ENCODE results near the gene CAPZB.

CAPZB gene

DNA sequence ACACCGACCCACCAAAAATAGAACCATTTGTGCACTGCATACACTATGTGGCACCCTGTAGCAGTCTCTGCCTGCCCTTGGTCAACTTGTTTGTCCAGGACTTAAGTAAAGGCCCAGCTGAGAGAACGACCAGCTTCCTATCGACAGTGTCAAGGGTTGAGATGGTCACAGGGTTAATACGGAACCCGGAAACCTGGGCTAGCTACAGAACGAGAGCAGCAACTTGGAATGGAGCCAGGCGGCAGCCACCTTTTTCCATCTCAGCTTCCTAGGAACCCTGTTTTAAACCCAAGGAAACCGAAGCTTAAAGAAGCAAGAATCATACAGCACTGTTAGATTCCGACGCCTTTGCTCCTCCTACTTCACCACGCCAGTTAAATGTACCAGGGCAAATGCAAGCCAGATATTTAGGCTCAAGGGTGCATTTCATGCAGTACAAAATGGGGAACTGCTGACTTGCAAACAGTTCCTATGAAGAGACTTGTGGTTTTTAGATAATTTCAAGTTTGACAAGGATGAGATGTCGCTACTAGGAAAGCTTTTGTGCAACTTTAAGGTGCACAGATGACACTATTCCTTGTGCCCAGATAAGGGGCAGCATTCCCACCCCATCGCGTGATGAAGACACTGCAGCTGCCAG, 137.7 kb downstream of the CAPZB start:
- no peak for DNase-seq (ENCODE audit: low read depth in 2 of 2)

DNA sequence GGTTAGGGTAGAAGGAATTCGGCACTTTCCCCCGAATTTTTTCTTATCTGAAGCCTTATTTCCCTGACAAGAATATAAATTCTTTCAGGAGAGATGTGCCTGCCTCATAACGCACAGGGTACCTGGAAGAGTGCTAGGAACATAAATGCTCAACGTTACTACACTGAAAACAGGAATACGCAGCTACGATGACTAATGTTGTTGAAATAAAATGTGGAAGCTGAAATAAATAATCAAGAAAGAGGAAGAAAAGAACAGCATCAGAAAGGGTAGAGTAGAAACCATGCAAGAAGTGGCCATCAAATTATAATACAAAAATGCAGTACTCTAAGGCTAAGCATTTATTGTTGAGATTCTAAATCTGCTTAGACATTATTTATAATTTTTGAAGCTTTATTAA, 139.3 kb downstream of the CAPZB start:
- no peak for DNase-seq (ENCODE audit: low read depth in 2 of 2)

DNA sequence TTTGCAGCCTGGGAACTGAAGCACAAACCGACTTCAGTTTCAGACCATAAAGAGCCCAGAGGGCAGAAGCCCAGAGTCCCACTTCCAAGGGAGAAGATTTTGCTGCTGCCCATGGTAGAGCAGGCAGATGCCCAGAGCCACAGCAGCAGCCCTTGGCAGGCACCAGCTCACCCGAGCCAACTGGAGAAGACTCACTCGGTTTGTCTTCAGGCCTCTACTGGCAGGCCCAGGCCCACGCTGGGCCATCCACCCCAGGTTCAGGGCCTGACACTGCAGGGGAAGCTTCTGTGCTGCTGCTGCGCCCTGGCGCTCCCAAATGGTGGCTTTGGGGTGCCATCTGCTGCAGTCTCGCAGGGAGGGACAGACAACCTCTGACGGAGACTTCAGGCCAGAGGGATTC, 139.9 kb downstream of the CAPZB start:
- DNase-seq (ENCODE audit: low read depth in 2 of 2), result no peak

DNA sequence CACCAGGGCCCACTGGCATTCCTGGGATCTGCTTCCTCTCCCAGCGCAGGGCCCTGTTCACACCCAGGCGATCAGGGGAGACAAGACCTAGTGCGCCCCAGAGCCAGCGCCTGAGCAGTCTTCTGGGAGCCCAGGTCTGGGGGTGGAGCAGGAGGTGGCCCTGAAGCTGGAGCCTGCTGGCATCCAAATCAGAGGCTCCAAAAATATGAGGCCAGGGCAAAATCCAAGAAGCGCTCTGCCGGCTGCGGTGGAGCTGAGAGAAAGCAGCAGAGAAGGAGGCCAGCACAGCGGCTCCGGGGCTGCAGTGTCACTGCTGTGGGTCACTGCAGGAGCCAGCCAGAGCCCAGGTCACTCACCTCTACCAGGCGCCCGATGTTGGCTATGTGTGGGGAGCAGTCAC, 140.5 kb downstream of the CAPZB start:
- DNase-seq (ENCODE audit: low read depth in 2 of 2), result no peak

DNA sequence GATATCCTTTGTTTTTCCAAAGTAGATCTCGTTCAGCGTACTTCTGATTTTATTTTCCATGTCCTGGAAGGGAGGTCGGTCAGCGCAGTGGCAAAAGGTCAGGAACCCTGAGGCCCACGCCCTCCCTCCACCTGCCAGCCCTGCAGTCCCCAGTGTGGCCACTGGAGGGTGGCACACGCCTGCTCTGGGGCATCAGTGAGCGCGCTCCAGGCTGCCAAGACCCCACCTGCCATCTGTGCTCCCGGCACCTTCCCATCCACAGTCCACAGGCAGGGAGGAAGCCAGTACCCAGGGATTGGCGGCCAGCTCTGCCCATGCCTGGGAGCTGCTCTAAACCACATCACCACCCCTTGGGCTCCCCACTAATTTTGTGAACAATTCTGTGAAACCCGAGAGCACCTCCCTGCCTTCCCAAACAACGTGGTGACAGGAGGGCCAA, 140.9 kb downstream of the CAPZB start:
- DNase-seq (ENCODE audit: low read depth in 2 of 2), result peak; percentile 23 to 30

DNA sequence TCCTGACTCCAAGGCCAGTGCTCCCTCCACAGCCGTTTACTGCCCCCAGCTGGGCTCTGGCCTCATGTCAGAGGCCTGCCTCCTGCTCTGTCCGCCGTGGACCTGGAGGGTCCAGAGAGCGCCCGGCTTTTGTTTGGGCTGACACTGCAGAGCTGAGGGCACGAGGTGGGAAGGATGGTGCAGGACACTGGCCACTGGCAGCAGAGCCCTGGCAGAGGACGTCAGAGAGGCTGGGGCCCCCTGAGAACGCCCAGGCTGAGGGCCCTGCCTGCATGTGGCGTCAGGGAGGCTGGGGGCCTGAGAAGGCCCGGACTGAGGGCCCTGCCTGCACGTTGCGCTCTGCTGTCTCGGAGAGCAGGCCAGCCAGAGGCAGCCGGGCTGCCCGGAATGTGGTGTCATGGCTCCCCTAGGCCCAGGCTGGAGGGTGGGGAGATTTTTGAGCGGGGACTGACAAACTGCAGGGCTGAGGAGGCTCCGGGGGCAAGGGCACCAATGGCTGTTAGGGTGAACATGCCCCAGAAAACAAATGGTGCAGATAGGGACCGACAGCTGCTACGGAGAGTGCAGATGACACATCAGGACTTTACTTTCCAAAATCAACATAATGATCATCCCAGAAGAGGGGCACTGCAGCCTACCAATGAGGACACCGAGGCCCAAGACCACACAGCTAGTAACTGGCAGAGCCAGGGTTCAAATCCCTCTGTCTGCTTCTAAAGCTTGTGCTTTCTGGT, 141.6 kb downstream of the CAPZB start:
- DNase-seq (ENCODE audit: low read depth in 2 of 2), result no peak

DNA sequence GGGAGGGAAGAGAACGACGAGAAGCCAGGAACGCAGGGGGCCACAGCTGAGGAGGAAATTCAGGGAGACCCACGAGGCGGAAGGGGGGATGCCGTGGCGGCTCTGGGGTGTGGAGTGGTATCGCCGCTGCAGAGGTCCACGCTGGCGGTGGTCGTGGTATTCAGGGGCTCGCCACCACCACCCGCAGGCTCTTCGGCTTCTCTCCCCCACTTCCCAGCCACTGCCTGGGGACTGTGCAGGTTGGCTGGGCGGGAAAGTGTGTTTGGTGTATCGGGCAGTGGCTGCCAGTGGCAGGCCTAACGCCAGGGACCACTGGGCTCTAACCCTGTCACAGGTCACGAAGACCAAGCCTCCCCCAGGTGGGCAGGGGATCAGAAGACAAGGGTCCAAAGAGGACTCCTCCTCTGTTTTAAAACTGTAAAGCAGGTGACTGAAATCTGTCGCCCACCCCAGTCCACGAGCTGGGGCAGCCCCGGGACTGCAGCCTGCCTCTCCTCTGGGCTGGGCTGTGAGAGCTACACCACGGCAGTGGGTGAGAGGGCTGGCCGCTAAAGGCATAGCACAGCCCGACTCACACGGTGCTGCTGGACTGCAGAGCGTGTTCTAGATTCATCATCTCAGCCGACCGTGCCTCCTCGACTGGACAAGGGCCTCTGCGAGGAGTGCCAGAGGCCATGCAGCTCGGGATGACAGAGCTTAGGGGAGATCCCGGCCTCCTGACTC, 142.3 kb downstream of the CAPZB start:
- no peak for DNase-seq (ENCODE audit: low read depth in 2 of 2)

DNA sequence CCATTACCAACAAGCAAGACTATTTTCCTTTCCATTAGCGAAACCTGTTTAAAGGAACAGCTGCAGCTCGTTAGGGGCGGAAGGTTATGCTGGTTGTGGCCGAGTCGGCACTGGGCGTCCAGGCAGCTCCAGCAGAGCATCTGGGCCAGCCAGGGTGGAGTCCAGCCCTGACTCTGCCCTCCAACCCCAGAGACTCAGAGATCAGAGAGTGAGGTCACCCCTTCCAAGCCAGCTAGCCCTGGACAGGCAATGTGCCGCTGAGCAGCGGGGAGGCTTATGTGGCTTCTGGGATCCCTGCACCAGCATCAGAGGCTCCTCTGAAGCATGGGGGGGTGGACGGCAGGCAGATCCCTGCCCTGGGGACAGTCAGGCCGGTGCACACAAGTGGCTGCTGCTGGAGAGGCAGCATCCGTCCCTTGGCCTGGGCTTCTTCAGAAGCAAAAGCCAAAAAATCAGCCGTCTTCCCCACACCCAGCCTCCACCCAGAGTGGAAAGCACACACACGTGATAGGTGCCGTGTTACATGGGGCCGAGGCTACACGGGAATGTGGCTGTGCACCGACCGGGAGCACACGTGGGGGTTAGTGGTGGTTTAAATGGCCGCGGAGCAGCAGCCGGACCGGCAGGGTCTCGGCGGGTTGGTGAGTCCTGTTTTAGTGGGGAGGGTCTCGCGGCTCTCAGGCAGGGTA, 143.1 kb downstream of the CAPZB start:
- DNase-seq (ENCODE audit: low read depth in 2 of 2), result no peak

DNA sequence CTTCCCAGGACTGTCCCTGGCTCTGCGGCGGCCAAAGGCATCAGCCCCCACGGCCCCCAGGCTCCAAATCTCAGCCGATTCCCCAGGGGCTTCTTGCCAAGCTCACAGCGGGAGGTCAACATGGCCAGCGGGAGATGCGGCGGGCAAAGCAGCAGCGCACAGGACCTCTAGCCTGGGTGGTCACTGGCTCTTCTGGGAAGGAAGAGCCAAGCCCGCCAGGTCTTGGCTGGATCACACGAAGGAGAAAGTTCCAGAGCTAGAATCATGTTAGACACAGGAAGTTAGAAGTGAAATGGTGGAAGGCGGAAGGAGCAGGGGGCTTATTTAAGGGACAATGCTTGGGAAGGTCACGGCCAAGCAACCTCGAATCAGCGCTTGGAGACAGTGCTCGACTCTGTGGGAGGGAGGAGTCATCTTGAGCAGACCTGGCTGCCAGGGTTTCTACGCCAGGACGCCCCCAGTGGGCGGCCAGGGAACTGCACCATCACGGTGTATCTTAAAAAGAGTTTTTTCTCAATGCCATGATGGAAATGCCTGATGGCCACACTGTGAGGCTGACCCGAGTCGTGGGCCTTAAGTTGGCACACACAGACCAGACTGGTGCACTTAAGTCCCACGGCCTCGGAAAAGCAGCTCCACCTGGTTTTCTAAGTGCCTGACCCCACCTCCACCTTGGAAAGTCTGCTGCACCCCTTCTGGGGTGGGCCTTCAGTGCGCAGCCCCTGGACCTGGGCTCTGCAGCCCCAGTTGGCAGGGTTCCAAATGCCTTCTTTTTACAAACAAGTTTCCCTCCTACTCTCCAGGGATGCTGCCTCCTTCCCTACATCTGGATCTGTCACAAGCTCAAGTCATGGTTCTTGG, 143.9 kb downstream of the CAPZB start:
- DNase-seq (ENCODE audit: low read depth in 2 of 2), result peak; percentile 74 to 76

DNA sequence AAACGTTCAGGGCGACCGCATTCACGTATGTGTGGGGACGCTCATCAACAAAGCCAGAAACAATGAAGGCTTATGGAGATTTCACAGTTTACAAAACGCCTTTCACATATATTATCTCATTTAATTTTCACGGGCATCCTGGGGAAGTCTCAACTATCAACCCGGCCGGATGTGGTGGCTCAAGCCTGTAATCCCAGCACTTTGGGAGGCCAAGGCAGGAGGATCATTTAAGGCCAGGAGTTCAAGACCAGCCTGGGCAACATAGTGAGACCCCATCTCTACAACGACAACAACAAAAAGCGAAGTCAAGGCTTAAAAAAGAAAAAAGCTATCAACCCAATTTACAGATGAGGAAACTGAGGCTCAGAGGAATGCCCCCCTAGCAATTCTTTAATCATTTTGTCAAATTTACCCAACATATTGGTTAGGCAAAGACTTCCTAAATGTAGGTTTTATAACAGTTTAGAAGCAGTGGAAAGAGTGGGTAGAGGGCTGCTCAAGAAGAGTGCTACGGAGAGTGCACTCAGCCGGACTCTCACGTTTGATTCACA, 144.9 kb downstream of the CAPZB start:
- DNase-seq (ENCODE audit: low read depth in 2 of 2), result no peak

DNA sequence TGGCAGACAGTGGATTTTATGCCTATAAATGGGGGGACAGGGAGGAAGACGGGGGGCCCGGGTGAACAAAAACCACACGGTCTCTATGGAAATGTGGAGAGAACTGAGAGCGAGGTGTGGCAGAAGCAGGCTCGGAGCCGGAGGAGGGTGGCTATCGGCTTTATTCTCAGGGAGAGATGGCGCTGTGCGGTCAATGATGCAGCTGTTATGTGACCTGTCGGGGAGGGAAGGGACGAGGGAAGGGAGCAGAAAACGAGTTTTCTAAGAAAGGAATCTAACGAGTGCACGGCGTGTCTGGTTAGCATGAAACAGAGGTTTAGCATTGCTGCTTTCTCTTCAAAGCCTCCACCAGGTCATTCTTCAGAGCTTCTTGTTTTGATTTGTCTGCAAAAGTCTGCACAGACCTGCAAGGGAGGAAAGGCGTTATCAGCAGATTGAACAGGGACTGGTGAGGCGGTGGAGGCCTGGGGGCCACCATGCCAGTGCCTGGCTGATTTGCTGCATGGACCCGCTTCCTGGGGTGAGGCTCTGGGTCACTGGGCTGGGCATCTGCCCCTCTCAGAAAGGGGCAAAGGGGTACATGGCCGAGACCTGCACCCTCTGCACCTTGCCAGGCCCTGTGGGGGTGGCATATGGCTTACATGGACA, 146.0 kb downstream of the CAPZB start:
- no peak for DNase-seq (ENCODE audit: low read depth in 2 of 2)

DNA sequence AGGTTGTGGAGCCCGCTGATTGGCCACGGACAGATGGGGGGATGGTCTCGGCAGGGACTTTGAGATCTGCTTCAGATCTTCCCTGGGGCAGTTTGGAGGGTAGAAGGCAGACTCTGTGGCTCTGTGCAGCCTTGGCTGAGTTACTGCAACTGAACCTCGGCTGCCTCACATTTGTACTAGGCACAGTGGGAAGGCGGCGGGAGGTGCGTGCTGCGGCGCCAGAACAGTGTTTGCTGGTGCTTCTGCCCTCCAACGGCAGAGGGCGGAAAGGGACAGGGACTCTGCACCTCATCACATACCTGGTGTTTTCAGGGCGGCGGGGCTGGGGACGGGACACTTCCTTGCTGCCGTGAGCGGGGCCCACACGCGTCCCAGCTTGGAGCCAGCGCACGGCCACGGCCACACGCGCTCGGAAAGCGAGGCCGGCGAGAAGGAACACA, 147.0 kb downstream of the CAPZB start:
- DNase-seq (ENCODE audit: low read depth in 2 of 2), result no peak

DNA sequence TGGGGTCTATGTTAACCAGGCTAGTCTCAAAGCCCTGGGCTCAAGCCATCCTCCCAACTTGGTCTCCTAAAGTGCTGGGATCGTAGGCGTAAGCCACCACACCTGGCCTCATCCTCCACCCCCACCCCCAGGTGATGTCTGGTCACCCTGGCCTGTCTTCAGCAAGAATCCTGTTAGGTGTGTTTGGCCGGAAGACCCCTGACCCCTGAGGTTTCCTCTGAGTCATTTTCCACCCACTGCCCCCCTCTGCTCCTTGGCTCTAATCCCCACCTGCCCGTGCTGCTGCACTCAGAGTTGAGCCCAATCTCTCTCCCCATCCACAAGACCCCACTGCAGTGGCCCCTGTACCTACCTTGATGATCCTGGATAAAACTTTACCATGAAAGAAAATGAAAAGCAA, 148.1 kb downstream of the CAPZB start:
- DNase-seq (ENCODE audit: low read depth in 2 of 2), result no peak

DNA sequence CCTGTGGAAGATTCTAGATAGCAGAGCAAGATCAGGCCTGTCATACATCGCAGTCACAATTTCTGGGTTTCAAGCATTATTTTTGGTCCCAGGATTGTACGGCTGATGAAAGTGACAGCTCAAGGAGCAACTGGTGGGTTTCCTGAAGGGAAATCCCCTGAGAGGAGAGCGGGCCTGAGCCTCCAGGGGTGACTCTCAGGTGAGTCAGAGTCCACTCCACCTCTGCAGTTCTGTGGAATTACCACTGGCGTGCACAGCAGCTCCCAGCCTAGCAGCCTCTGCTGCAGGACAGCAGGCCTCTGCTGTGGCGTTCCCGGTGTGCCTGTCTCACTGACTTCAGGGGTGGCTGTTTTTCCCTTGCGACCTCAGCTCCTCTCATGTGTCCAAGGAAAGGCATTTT, 148.8 kb downstream of the CAPZB start:
- DNase-seq (ENCODE audit: low read depth in 2 of 2), result peak; percentile 47 to 67

DNA sequence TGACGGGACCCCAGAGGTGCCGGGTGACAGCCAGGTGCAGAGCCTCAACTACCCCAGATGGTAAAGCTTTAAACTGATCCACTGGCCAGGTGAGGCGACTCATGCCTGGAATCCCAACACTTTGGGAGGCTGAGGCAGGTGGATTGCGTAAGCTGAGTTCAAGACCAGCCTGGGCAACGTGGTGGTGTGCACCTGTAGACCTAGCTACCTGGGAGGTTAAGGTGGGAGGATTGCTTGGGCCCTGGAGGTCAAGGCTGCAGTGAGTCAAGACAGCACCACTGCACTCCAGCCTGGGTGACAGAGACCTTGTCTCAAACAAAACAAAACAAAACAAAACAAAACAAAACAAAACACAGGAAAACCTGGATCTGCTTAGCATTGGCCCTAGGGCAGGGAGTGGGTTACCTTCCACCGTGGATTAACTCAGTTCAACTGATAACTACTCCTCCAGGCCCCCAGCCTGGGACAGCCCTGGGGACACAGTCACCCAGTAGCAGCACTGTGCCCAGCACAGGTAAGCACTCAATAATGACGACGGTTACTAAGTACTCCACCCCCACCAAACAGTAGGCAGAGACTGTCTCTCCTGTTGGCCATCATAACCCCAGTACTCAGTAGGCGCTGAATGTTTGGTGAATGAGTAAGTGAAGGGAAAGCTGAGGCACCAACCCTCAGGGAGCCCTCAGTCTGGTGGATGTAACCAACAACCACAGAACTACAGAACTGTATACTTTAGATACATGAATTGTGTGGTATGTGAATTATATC, 151.6 kb downstream of the CAPZB start:
- no peak for DNase-seq (ENCODE audit: low read depth in 2 of 2)

DNA sequence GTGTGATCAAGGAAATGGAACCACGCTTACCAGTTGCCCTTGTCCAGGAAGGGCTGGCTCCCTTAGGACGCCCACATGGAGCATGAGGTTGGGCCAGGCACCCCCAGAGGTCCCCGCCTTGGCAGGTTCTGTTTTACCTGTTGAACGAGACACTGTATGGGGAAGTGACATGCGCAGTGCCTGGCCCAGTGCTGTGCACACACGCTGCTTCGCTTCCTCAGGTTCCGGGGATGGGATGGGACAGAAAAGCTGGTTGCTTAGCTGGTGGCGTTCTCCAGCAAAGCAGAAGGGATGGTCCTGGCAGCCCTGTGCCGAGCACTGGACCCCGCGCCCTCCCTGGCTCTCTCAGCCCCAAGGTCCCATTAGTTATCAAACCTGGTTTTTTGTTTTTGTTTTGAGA, 152.5 kb downstream of the CAPZB start:
- no peak for DNase-seq (ENCODE audit: low read depth in 2 of 2)

DNA sequence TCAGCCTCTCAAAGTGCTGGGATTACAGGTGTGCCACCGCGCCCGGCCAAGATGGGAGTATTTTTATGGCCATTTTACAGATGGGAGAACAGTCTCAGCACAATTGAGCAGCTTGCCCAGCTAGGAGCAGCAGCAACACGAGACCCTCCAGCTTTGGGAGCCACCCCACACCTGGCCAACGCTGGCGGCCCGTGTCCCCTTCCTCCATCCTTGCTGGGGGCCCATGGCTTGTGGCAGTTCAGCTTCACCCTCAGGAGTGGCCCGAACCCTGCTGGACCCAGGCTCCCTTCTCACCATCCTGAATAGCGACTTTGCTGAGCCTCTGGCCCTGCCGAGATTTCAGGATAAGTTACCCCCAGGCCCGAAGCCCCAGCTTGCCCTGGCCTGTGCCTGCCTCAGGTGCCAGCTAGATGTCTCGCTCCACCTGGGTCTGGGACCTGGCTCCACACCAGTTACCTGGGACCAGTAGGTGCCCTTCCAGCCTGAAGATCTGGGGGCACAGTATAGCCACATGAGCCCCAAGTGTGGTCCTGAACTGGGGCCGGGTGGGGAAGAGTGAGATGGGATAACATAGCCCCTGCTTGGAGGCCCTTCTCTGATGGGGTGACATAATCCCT, 154.0 kb downstream of the CAPZB start:
- no peak for DNase-seq (ENCODE audit: low read depth in 2 of 2)

DNA sequence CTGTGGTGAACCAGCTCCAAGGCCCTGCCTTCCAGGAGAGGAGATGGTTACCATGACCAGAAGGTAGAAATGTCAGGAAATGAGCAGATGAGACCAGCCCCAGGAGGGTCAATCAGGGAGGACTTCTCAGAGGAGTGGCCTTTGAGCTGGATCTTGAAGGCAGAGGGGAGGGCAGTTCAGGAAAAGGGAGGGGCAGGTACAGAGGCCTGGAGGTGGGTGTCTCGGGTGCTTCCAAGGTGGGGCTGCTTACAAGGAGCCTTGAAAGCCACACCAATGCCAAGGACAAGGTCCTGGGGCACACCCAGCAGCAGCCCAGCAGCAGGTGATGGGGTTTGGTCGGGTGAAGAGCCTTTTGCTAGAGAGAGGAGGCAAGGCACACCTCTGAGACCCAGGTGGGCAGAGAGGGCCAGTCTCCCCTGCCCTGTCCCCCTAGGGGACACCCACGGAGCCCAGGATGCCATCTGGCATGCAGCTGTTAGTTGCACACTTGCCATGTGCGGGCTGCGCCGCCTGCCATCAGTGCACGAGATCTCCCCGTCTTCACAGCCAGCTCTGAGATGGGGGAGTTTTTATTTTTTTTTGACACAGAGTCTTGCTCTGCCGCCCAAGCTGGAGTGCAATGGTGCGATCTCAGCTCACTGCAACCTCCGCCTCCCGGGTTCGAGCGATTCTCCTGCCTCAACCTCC, 154.7 kb downstream of the CAPZB start:
- no peak for DNase-seq (ENCODE audit: low read depth in 2 of 2)

DNA sequence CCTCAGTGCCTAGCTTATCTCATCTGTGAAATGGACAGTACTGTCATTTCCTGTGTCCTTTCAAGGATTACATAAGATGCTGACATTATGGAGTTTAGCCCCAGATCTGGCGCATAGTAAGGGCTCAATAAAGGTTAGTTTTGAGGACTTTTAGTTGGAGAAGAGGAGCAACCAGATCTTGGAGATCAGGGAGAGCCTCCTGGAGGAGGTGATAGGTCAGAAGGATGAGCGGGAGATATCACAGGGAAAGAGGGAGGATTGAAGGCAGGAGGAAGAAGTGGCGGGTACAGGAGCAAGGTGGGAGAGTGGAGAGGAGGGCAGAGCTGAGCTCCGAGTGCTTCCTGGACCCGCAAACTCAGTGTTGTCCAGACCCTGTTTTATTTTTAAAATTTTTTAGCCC, 155.7 kb downstream of the CAPZB start:
- no peak for DNase-seq (ENCODE audit: low read depth in 2 of 2)

Measured in stimulated activated CD4-positive, alpha-beta T cell treated with anti-CD3 and anti-CD28 coated beads, Interleukin-4, amount 100 ng/mL, for 48 hours (primary cell).